ENCODE measurements around the gene AATK. TPM values are rescaled to one million over a fixed set of nuclear protein-coding genes. Genes with fewer than 3 reads are reported as not detected.

The AATK gene
- total and polyA plus RNA-seq, 4 donors: 2.9 to 15.1 (median 9.1) TPM

GRCh38 chr17:81192386-81193050 is 26.5 kb upstream of the AATK start:
- no peak overlapping the region for H3K4me3 ChIP-seq (ENCODE audit: low read length in 2 of 2)
- H3K27ac ChIP-seq (ENCODE audit: low read depth in 1 of 2, low read length in 2 of 2): no peak overlapping the region
- ATAC-seq (ENCODE audit: low FRiP score) (no peak), DNase-seq (no peak)
- intact Hi-C loops (cut with DNase I): no loop called here
- no peaks in the 10 kb centered on the region for H3K27me3 ChIP-seq (ENCODE audit: control insufficient read depth in 1 of 2, insufficient read depth in 2 of 2, low read length in 1 of 2)
- WGBS, 2 donors: 87 to 92% methylated on average over 24 to 34 of the region's 34 CpGs
- H3K4me1 ChIP-seq (ENCODE audit: control insufficient read depth in 1 of 2, insufficient read depth in 2 of 2, low read length in 2 of 2): no peaks in the 10 kb centered on the region
- no peaks in the 10 kb centered on the region for H3K36me3 ChIP-seq (ENCODE audit: control insufficient read depth in 1 of 2, insufficient read depth in 2 of 2, low read length in 1 of 2)
- H3K9me3 ChIP-seq (ENCODE audit: control insufficient read depth, low read length): no peaks in the 10 kb centered on the region

- no peak overlapping the region for H3K27ac ChIP-seq (ENCODE audit: low read depth in 1 of 2, low read length in 2 of 2)
- DNase-seq (no peak), ATAC-seq (ENCODE audit: low FRiP score) (no peak)
- H3K36me3 ChIP-seq (ENCODE audit: control insufficient read depth in 1 of 2, insufficient read depth in 2 of 2, low read length in 1 of 2): no peaks in the 10 kb centered on the region
- no peaks in the 10 kb centered on the region for H3K9me3 ChIP-seq (ENCODE audit: control insufficient read depth, low read length)
- 91 to 95% methylated on average over 14 of the region's 14 CpGs for WGBS, 2 donors
- intact Hi-C loops (cut with DNase I): no loop called here
- H3K4me3 ChIP-seq (ENCODE audit: low read length in 2 of 2): no peak overlapping the region
- H3K27me3 ChIP-seq (ENCODE audit: control insufficient read depth in 1 of 2, insufficient read depth in 2 of 2, low read length in 1 of 2): no peaks in the 10 kb centered on the region
- H3K4me1 ChIP-seq (ENCODE audit: control insufficient read depth in 1 of 2, insufficient read depth in 2 of 2, low read length in 2 of 2): no peaks in the 10 kb centered on the region
Observed at GRCh38 chr17:81191646-81192045, 25.6 kb upstream of the AATK start.

- ATAC-seq (ENCODE audit: low FRiP score) (no peak), DNase-seq (no peak)
- H3K4me3 ChIP-seq (ENCODE audit: low read length in 2 of 2): no peak overlapping the region
- no peaks in the 10 kb centered on the region for H3K9me3 ChIP-seq (ENCODE audit: control insufficient read depth, low read length)
- 92 to 94% methylated on average over 20 of the region's 20 CpGs for WGBS, 2 donors
- H3K27ac ChIP-seq (ENCODE audit: low read depth in 1 of 2, low read length in 2 of 2): no peak overlapping the region
- H3K4me1 ChIP-seq (ENCODE audit: control insufficient read depth in 1 of 2, insufficient read depth in 2 of 2, low read length in 2 of 2): no peaks in the 10 kb centered on the region
- no peaks in the 10 kb centered on the region for H3K36me3 ChIP-seq (ENCODE audit: control insufficient read depth in 1 of 2, insufficient read depth in 2 of 2, low read length in 1 of 2)
- intact Hi-C loops (cut with DNase I): no loop called here
- H3K27me3 ChIP-seq (ENCODE audit: control insufficient read depth in 1 of 2, insufficient read depth in 2 of 2, low read length in 1 of 2): no peaks in the 10 kb centered on the region
Observed at GRCh38 chr17:81191116-81191515, 25.1 kb upstream of the AATK start.

- Histone ChIP-seq H3K36me3 (ENCODE audit: control insufficient read depth in 1 of 2, insufficient read depth in 2 of 2, low read length in 1 of 2) (no peaks in the 10 kb centered on the region), H3K9me3 (ENCODE audit: control insufficient read depth, low read length) (no peaks in the 10 kb centered on the region), H3K4me3 (ENCODE audit: low read length in 2 of 2) (no peak overlapping the region), H3K27me3 (ENCODE audit: control insufficient read depth in 1 of 2, insufficient read depth in 2 of 2, low read length in 1 of 2) (no peaks in the 10 kb centered on the region), H3K27ac (ENCODE audit: low read depth in 1 of 2, low read length in 2 of 2) (no peak overlapping the region), H3K4me1 (ENCODE audit: control insufficient read depth in 1 of 2, insufficient read depth in 2 of 2, low read length in 2 of 2) (no peaks in the 10 kb centered on the region)
- intact Hi-C loops (cut with DNase I): no loop called here
- ATAC-seq (ENCODE audit: low FRiP score) (no peak), DNase-seq (no peak)
- WGBS, 2 donors: 96% methylated on average over 23 to 28 of the region's 28 CpGs
Observed at GRCh38 chr17:81190591-81190990, 24.6 kb upstream of the AATK start.

GRCh38 chr17:81189670-81190530 is 23.9 kb upstream of the AATK start:
- no peak for DNase-seq
- Histone ChIP-seq H3K27ac (ENCODE audit: low read depth in 1 of 2, low read length in 2 of 2) (no peak overlapping the region), H3K9me3 (ENCODE audit: control insufficient read depth, low read length) (no peaks in the 10 kb centered on the region), H3K4me3 (ENCODE audit: low read length in 2 of 2) (no peak overlapping the region), H3K36me3 (ENCODE audit: control insufficient read depth in 1 of 2, insufficient read depth in 2 of 2, low read length in 1 of 2) (no peaks in the 10 kb centered on the region), H3K27me3 (ENCODE audit: control insufficient read depth in 1 of 2, insufficient read depth in 2 of 2, low read length in 1 of 2) (no peaks in the 10 kb centered on the region), H3K4me1 (ENCODE audit: control insufficient read depth in 1 of 2, insufficient read depth in 2 of 2, low read length in 2 of 2) (no peaks in the 10 kb centered on the region)
- ATAC-seq (ENCODE audit: low FRiP score): no peak
- WGBS, 2 donors: 85 to 86% methylated on average over 27 of the region's 27 CpGs
- intact Hi-C loops (cut with DNase I): no loop called here

- Histone ChIP-seq H3K36me3 (ENCODE audit: control insufficient read depth in 1 of 2, insufficient read depth in 2 of 2, low read length in 1 of 2) (no peaks in the 10 kb centered on the region), H3K27me3 (ENCODE audit: control insufficient read depth in 1 of 2, insufficient read depth in 2 of 2, low read length in 1 of 2) (no peaks in the 10 kb centered on the region), H3K9me3 (ENCODE audit: control insufficient read depth, low read length) (no peaks in the 10 kb centered on the region), H3K4me1 (ENCODE audit: control insufficient read depth in 1 of 2, insufficient read depth in 2 of 2, low read length in 2 of 2) (no peaks in the 10 kb centered on the region), H3K27ac (ENCODE audit: low read depth in 1 of 2, low read length in 2 of 2) (no peak overlapping the region), H3K4me3 (ENCODE audit: low read length in 2 of 2) (no peak overlapping the region)
- DNase-seq (no peak), ATAC-seq (ENCODE audit: low FRiP score) (no peak)
- 91 to 93% methylated on average over 7 of the region's 7 CpGs for WGBS, 2 donors
- intact Hi-C loops (cut with DNase I): no loop called here
Observed at GRCh38 chr17:81189016-81189415, 23.0 kb upstream of the AATK start.

GRCh38 chr17:81188491-81188840 is 22.4 kb upstream of the AATK start:
- H3K27ac ChIP-seq (ENCODE audit: low read depth in 1 of 2, low read length in 2 of 2): no peak overlapping the region
- no peaks in the 10 kb centered on the region for H3K4me1 ChIP-seq (ENCODE audit: control insufficient read depth in 1 of 2, insufficient read depth in 2 of 2, low read length in 2 of 2)
- no peaks in the 10 kb centered on the region for H3K9me3 ChIP-seq (ENCODE audit: control insufficient read depth, low read length)
- ATAC-seq (ENCODE audit: low FRiP score) (no peak), DNase-seq (no peak)
- intact Hi-C loops (cut with DNase I): no loop called here
- 94 to 96% methylated on average over 12 of the region's 12 CpGs for WGBS, 2 donors
- H3K4me3 ChIP-seq (ENCODE audit: low read length in 2 of 2): no peak overlapping the region
- no peaks in the 10 kb centered on the region for H3K27me3 ChIP-seq (ENCODE audit: control insufficient read depth in 1 of 2, insufficient read depth in 2 of 2, low read length in 1 of 2)
- H3K36me3 ChIP-seq (ENCODE audit: control insufficient read depth in 1 of 2, insufficient read depth in 2 of 2, low read length in 1 of 2): no peaks in the 10 kb centered on the region

- WGBS, 2 donors: 87 to 89% methylated on average over 26 of the region's 26 CpGs
- intact Hi-C loops (cut with DNase I): no loop called here
Observed at GRCh38 chr17:81187586-81188490, 21.8 kb upstream of the AATK start.

More at GRCh38 chr17:81187586-81188490, 21.8 kb upstream of the AATK start:
- Histone ChIP-seq H3K9me3 (ENCODE audit: control insufficient read depth, low read length) (no peaks in the 10 kb centered on the region), H3K27me3 (ENCODE audit: control insufficient read depth in 1 of 2, insufficient read depth in 2 of 2, low read length in 1 of 2) (no peaks in the 10 kb centered on the region), H3K27ac (ENCODE audit: low read depth in 1 of 2, low read length in 2 of 2) (no peak overlapping the region), H3K4me3 (ENCODE audit: low read length in 2 of 2) (no peak overlapping the region), H3K4me1 (ENCODE audit: control insufficient read depth in 1 of 2, insufficient read depth in 2 of 2, low read length in 2 of 2) (no peaks in the 10 kb centered on the region), H3K36me3 (ENCODE audit: control insufficient read depth in 1 of 2, insufficient read depth in 2 of 2, low read length in 1 of 2) (no peaks in the 10 kb centered on the region)
- ATAC-seq (ENCODE audit: low FRiP score) (no peak), DNase-seq (no peak)

Data from aorta (tissue), 5 donors.